ENCODE measurements around the gene TMEM170B.

GRCh38 chr6:11492464-11493290, 44.9 kb upstream of the TMEM170B start:
- TF ChIP-seq CTCF (IDR thresholded peaks at IDR 0.05; ENCODE audit: insufficient read depth, low read length) (no peak), REST (IDR thresholded peaks at IDR 0.05; ENCODE audit: insufficient replicate concordance, low read depth) (no peak), GABPA (IDR thresholded peaks at IDR 0.05; ENCODE audit: low read depth) (no peak)
